HG03060 (cell line): Measurements from ENCODE around the gene KDM4C.
"Not testable (repeated sequence)": the region's sequence is repeated elsewhere in the genome, so short reads cannot be mapped to it uniquely, and the experiment has no call there.

Source experiments
- ATAC-seq: cut with Tn5 transposase; IDR thresholded peaks from one replicate; pipeline ENCODE4 v1.9.1; 2021; ENCODE audit warnings: low read depth, moderate number of reproducible peaks; ENCODE audit not compliant: unreplicated experiment

Gene KDM4C

DNA sequence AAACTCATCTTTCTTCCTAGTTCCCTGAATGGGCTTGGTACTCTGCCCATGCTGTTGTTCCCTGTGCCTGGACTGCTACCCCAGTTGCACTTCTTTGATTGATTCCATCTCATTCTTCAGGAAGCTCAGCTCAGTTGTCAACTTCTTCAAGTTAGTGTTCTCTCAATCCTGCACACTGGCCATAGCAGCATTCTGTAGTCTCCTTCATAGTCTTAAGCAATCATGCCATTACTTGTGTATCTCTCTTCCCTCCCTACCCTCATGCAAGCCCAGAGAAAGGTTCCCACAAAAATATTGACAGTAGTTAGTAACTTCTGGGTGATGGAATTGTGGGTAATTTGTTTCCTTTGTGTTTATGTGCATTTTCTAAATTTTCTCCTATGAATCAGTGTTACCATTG is 5.5 kb downstream of the KDM4C start:
- no peak for ATAC-seq

DNA sequence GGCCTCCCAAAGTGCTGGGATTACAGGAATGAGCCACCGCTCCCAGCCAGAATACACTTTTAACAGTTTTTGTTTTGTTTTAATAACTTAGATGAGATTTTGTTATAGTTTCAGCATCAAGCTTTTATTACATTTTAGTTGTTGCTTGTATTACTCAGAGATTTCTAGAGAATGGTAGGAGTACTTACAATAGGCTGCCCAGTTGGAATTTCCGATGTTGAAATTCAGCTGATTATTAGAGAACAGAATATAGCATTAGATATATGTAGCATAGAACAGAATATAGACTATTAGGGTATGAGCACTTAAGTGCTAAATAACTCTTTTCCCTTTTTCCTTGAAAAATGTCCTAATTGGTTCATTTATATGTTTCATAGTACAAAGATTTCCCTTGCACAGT is 6.2 kb downstream of the KDM4C start:
- no peak for ATAC-seq

DNA sequence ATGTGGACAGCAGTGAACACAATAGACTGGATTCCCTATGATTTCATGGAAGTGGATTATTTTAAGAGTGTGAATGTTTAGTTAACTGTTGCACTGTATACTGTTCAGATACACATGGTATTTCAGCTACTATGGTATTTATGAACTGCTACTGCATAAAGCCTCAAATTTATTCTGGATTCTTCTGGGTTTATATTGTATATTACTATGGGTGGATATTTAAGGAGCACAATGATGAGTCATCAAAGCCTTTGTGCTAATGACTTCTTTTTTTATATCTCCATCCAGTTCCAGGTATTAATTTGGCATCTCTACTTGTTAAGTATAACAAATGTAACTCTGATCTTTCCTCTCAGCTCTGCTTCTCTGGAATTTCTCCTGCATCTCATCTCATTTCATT is 6.8 kb downstream of the KDM4C start:
- ATAC-seq = no peak

DNA sequence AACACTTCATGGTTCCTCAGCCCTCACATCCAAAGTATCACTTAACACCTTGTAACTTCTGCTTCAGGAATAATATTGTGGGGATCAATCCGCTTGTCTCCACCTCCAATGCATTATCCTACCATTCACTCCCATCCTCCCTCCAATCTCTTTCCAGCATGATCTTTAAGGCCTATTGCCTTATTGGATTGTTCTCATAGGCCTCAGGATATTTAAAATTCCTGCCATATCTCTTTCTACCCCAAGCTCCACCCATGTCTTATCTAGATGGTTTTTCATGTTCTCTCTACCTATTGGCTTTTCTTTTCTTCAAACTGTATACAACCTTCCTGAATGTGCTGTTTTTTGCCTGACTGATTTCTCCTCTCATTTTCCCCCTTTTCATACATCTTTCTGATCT is 7.2 kb downstream of the KDM4C start:
- ATAC-seq = no peak

DNA sequence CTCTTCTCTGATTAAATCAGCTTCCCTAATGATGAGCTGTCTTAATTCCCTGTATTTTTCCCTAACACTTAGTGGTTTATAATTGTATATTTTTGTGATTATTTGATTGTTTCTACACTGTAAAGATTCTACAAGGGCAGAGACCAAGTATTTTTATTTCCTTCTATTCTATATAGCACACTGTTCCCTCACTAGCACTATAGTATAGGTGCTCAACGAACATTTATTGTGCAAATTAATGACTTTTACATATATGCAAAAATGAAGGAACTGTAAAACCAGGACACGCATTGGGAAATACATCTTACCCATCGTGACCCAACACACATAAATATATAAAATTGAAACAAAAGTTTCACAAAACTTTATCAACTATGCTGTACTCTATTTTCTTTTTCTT is 7.6 kb downstream of the KDM4C start:
- no peak for ATAC-seq

DNA sequence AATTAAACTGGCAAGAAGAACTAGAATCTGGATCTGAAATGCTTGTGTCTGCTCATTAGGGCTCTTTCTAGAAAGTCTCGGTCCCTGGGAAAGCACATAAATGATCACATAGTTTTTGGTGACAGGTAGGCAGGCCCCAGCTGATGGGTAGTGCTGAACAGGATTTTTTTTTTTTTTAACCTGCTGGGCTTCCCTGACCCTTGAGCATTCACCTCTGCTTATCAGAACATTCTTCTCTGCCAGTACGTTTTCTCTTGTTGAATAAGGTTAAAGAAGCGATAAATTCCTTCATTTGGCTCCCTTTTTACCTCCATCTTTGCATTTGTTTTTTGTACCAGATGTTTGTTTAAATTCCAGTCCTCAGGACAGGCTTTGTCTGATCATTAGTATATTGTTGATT is 8.8 kb downstream of the KDM4C start:
- no peak for ATAC-seq

DNA sequence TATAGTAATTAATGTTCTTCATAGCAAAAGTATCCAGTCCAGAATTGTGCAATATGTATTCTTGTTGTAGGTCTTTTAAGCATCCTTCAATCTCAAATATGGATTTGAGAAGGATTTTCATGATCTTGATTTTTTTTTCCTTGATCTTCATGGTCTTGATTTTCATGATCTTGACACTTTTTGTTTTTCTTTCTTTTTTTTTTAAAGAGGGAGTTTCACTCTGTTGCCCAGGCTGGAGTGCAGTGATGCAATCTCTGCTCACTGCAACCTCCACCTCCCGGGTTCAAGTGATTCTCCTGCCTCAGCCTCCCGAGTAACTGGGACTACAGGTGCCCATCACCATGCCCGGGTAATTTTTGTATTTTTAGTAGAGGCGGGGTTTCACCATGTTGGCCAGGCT is 10.8 kb downstream of the KDM4C start:
- not testable (repeated sequence) for ATAC-seq

DNA sequence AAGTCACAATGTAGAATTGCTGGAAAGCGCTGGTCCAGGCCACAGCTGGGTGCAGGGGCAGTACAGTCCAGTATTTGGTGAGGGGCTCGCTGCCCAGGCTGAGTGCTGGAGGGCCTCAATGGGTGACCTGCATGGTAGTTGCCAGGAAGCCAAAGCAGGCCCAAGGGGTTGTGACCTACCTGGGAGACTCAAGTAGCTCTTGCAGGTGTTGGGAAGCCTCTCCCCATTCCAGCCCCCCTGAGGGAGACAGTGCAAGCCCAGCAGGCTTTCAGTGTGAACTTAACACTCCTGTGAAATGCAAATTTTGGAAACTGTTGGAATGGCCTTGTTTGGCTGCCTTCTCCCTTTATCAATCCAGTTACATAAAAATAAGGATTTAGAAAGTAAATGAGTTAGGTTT is 13.9 kb downstream of the KDM4C start:
- ATAC-seq = no peak

DNA sequence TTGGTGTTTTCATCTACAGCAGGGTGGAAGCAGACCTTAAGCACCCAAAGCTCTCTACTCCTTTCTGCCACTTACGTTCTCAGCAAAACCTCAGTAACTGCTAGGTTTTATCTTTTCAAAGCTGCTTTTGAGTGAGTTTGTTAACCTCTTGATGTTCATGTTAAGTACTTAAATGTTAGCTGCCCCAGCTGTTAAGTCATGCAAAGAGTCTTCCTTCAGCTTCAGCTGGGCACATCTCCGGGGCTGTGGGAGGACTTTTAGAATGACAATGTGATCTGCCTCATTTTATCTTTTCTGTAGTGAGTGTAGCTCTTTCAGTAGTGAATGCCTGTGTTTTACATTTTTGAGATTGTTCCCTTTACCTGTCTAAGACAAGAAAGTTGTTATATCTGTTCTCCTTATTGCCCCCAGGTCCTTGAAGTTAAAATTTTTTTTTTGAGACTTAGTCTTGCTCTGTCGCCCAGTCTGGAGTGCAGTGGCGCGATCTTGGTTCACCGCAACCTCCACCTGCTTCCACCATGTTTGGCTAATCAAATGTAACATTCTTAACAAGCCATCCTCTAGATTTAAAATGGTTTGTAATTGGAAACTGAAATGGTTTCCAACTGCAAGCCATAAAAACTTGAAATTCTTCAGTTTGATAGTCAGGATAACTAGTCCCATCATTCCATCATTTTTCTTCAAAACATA is 19.6 kb downstream of the KDM4C start:
- ATAC-seq = no peak

DNA sequence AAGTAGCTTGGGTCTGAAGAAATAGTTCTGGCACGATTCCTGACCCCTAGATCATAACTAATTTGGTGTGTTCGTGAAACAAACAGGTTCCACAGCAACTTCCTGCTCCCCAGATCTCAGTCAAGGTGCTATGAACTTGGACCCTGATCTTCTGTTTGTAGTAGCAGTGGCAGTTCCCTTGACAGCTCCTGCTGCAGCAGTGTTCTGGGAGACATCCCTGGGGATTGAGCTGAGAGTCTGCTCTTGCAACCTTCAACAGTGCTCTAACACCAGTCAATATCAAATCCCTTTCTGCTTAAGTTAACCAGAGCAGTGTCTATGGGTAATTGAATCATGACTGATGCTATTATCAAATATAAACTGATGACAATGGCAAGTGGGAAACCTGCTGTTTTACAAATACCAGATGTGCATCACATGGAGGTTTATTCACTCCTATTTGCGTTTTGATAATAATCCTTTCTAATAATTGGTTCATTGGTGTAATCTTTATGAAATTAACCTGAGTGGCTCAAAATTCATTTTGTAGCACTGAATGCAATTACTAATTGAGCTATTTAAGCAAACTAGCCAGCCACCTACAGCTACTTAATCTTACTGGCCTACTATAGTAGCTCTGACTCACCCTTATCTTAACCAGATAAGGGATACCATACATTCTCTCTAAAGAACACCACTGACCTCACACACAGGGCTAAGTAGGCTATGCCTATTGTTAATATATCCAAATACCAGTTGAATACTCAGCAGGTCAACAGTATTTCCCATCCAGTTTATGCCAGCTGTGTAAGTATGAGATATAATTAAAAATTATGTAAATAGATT is 21.9 kb downstream of the KDM4C start:
- no peak for ATAC-seq

DNA sequence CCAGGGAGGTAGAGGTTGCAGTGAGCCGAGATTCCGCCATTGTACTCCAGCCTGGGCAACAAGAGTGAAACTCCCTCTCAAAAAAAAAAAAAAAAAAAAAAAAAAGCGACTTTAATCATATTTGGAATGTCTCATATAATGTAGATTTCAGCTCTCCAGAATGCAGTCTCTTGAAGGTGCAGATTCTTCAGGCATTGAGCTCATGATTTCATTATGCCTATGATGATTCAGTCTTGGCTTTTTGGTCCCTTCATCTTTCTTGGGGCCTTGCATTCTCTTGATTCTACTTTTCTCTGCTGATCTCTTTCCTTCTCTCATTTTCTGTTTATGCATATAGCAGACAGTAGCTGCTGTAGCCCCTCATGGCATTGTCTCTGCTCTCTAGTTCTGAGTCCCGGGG is 22.9 kb downstream of the KDM4C start:
- ATAC-seq = no peak

DNA sequence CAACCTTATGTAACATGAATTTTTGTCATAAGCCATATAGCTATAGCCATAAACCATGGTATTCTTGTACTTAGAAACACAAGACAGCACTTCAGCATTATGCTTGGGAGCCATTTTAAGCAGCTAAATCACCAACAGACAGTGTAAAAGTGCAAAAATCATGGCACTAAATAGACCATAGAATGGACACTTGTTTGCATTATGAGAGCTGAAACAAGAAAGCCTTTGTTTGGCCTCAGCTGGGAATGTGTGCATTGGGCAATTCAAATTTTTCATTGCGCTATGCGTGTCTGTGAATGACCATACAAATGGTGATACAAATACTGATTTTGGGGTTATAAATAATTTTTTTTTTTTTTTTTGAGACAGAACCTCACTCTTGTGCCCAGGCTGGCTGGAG is 23.7 kb downstream of the KDM4C start:
- no peak for ATAC-seq

DNA sequence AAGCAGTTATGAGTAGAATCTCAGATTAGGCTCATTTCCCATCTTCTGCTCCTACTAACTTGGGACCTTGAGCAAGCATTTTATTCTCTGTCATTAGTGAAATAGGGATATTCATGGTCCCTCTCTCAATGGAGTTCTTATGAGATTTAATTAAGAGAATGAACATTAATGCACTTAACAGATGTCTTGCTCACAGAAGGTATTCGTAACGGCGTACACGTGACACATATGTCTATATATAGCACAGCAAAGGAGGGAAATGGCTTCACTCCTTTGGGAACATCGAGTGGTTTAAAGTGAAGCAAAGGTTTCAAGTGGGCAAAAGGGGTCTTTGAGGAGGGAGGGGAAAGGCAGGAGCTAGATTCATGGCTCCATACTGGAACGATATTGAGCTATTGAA is 24.6 kb downstream of the KDM4C start:
- ATAC-seq = no peak

DNA sequence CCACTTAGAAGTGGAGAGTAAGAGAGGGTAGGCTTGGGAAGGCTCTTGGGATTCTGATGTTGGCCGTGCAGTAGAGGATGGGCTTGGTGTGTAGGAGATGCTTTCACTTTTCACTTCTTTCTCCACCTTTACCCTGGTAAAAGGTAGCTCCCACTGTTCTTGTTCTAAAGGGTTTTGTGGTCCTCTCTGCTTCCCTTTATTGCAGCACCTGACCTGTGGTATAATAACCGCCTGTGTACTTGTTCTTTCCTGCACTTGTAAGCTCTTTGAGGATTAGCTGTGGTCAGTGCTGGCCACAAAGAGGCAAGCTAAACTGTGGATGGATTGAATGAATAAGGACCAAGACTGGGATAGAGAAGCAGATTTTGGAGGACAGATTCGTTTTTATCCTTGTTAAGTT is 25.2 kb downstream of the KDM4C start:
- no peak for ATAC-seq

DNA sequence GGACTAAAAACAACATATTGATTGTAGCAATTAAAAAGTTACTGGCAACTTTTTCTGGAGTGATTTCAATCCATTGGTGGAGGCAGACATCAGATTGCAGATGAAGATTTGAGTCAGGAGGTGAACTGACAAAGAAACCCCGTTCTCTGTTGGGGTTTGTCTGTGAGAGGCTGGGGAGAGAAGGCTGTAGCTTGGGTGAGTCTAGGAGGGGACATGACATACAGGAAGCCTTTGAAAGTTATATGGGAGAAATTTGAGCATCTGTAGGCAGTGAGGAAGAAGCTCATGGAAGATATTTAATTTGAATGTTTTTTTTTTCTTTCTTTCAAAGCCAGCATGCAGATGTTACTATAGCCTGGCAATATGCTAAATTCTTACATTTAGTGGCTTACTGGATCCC is 26.0 kb downstream of the KDM4C start:
- no peak for ATAC-seq

DNA sequence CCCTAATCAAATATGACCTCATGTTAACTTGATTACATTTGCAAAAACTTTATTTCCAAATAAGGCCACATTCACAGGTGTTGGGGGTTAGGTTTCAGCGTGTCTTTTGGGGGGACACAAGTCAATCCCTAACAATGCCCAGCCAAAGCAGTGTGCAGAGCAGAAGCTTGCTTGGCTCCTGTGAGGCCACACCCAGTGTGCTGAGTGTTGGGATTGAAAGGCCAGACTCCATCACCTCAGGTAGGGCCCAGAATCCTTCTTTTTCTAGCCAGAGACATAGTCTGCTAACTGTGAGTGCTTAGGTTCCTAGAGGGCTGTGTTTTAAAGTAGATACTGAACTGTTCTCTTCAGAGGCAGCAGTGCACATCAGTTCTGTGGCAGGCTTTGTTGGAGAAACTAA is 27.9 kb downstream of the KDM4C start:
- no peak for ATAC-seq

DNA sequence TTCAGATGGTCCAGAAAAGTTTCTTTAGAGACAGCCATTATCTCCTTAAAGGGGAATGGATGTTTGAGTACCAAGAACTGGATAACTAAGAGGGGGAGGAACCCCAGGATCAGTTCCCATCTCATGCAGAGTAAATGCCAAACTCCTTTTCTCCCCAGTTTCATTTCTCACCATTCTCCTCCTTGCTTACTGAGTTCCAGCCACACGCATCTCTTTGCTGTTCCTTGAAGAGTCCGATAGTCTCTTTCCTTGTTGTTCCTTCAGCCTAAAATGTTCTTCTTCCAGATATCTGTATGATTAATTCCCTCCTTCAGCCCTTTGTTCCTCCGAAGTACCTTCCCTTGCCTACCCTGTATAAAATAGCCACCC is 30.0 kb downstream of the KDM4C start:
- ATAC-seq = no peak

DNA sequence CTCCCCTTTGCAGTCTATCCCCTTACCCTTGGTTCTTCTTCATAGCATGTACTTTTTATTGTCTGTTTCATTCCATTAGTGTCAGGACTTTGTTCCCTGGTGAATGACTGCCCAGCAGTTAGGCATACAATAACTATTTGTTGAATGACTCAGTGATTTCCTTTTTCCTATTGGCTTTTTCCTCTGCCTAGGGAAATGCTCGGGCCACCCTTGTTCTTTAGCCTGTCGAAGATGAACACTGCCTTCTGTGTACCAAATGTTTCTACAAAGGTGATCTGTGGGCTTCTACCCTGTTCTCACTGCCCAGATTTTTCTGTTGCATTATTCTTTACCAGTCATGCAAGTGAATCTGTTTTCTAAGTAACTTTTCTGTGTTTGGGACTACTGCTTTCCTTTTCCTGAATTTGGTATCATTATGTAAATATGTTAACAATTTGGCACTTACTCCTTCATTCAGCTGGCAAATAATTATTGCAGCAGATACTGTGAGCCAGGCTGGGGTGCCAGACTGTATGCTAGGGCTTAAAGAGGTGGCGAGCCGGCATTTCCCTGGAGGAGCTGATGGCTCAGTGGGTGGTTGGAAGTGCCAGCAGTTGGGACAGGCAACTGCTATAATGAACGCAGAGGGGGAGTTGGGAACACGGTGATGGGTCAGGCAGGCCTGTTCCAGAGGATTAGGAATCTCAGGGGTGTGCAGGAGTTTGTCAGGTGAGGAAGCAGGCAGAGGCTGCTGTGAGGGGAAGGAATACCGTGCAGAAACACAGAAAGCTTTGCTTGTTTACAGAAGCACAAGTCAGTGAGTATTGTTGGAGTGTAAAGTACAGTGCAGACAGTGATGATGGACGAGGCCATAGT is 30.6 kb downstream of the KDM4C start:
- ATAC-seq = no peak

DNA sequence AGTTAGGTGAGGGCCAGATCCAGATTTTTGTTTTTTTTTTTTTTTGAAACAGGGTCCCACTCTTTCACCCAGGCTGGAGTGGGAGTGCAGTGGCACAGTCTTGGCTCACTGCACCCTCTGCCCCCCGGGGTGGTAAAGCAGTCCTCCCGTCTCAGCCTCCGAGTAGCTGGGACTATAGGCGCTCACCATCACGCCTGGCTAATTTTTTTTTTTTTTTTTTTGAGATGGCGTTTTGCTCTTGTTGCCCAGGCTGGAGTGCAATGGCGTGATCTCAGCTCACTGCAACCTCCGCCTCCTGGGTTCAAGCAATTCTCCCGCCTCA is 31.2 kb downstream of the KDM4C start:
- ATAC-seq = not testable (repeated sequence)

DNA sequence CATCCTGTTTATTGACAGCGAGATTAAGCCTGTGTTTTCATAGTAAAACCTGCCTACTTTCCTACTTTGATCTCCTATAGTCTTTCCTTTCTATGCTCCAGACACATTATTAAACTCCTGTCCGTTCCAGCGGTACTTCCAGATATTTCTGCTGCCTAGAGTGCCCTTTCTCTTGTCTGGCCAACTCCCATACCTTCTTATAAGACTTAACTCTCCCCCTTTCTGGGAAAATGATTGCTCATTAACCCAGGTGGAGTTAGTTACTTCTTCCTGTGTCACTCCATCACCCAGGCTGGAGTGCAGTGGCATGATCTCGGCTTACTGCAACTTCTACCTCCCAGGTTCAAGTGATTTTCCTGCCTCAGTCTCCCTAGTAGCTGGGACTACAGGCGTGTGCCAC is 33.1 kb downstream of the KDM4C start:
- ATAC-seq = no peak

DNA sequence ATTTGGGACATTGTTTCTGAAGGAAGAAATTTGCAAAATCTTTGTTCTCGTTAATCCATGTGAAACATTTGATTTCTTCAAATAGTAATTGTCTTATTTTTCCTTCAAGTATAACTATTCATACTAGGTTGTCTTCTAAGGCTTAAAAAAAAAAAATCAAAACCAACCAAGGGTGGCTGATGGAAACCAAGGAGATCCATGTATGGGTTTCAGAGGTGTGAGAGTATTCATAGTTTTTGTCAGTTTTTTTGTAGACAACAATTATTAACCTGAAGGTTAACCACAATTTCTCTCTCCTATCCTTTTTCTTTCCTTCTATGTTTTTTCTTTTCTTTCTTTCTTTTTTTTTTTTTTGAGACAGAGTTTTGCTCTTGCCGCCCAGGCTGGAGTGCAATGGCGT is 35.4 kb downstream of the KDM4C start:
- no peak for ATAC-seq

DNA sequence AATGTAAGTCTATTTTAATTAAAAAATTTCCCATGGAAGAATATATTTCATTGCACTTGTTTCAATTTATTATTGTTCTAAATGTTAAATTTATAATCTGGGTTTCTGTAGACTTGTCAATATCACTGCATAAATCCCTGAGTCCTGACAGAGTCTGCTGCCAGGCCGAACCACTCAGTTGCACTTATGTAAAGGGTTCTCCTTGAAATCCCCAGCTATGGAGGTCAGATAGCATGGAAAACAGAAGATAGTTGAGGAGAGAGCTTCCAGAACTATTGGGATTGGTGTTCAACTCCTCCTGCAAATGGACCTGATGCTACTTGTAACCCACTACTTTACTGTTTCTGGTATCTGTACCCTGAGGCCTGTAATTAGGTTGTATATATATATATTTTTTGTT is 37.2 kb downstream of the KDM4C start:
- ATAC-seq = no peak
